MCF 10A (cell line): Measurements from ENCODE around the gene SLC16A2. TPM values are rescaled to one million over a fixed set of nuclear protein-coding genes. Genes with fewer than 3 reads are reported as not detected.
A peak's percentile ranks its signal among the peaks of the same experiment; 100 is the strongest.
"Not testable (repeated sequence)": the region's sequence is repeated elsewhere in the genome, so short reads cannot be mapped to it uniquely, and the experiment has no call there.

ENCODE experiments used
- BruUV-seq: library from RNA; stranded (reverse); fragments of 400-500 nt; replicated peaks from 2 replicates; lab custom pipeline; 2021; lab: Mats Ljungman, UMichigan
- CTCF ChIA-PET: fragments of 300-600 bp; sonication (Branson Sonifier 250); formaldehyde crosslinking; extraction: SDS; loops from one replicate; lab custom pipeline; 2021; ENCODE audit warnings: antibody characterized with exemption, inconsistent platforms; lab: Yijun Ruan, JAX
- POLR2A ChIA-PET: fragments of 300-600, 350-650 bp; sonication (Branson Sonifier 250); formaldehyde crosslinking; extraction: SDS; loops from one replicate; lab custom pipeline; 2020; ENCODE audit warnings: antibody characterized with exemption, inconsistent platforms; lab: Yijun Ruan, JAX
- DNase-seq: peaks from one replicate; pipeline ENCODE4 v3.0.0-alpha.2; 2018; ENCODE audit not compliant: unreplicated experiment
- H3K27ac Mint-ChIP-seq: one replicate; pipeline ENCODE4 v1.8.0; 2022; ENCODE audit warnings: mild to moderate bottlenecking, low read depth, mixed read lengths; ENCODE audit not compliant: unreplicated experiment
- H3K27me3 Mint-ChIP-seq: one replicate; pipeline ENCODE4 v1.8.0; 2022; ENCODE audit warnings: mixed read lengths; ENCODE audit not compliant: insufficient read depth, unreplicated experiment
- H3K36me3 Mint-ChIP-seq: one replicate; pipeline ENCODE4 v1.8.0; 2022; ENCODE audit warnings: mild to moderate bottlenecking, moderate library complexity, mixed read lengths; ENCODE audit not compliant: insufficient read depth, unreplicated experiment
- H3K4me1 Mint-ChIP-seq: one replicate; pipeline ENCODE4 v1.8.0; 2022; ENCODE audit warnings: mixed read lengths; ENCODE audit not compliant: insufficient read depth, unreplicated experiment
- H3K4me3 Mint-ChIP-seq: one replicate; pipeline ENCODE4 v1.8.0; 2022; ENCODE audit warnings: mild to moderate bottlenecking, moderate library complexity, mixed read lengths; ENCODE audit not compliant: unreplicated experiment
- H3K9me3 Mint-ChIP-seq: one replicate; pipeline ENCODE4 v1.8.0; 2022; ENCODE audit warnings: mixed read lengths; ENCODE audit not compliant: unreplicated experiment
- intact Hi-C: fragments of 100-400 bp; cut with micrococcal nuclease; formaldehyde crosslinking; loops from 2 replicates; pipeline ENCODE4 v1.14.1; 2022
- total RNA-seq: library from RNA; stranded (reverse); gene quantifications from 2 replicates; pipeline ENCODE4 v1.2.3, GENCODE V29; 2022
- TF ChIP-seq, protein P1 (sequence below): fragments of 200-600 bp; IDR thresholded peaks from one replicate; pipeline ENCODE4 v1.8.0; 2022; ENCODE audit warnings: antibody characterized with exemption, mild to moderate bottlenecking; ENCODE audit not compliant: unreplicated experiment

SLC16A2 gene
- total RNA-seq, 1 experiment from 2014 or later = 11.9 TPM

DNA sequence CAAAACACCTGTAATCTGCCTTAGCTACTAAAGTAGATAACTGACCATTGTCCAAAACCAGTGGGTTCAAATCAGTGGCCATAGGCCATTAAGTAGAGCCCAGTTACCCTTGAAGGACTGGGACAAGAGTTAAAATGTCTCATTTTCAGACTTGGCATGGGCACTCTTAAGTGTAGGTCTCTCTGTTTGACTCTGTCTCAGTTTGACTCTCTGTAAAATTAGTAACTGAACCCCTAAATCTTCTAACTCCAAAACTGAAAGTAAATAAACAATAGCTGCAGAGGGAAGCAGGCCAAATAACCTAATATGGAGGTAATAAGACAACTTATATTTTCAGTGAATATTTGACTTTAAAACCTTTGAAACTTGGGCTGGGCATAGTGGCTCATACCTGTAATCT is 89.1 kb downstream of the SLC16A2 start:
- Mint-ChIP-seq H3K27ac (no peak overlapping the region), H3K4me1 (no peaks in the 10 kb centered on the region), H3K4me3 (no peak overlapping the region), H3K9me3 (no peaks in the 10 kb centered on the region), H3K36me3 (peaks cover 6% of the 10 kb centered on the region), H3K27me3 (peaks cover 20% of the 10 kb centered on the region)
- no TSS peak for BruUV-seq
- TF ChIP-seq, protein P1, sequence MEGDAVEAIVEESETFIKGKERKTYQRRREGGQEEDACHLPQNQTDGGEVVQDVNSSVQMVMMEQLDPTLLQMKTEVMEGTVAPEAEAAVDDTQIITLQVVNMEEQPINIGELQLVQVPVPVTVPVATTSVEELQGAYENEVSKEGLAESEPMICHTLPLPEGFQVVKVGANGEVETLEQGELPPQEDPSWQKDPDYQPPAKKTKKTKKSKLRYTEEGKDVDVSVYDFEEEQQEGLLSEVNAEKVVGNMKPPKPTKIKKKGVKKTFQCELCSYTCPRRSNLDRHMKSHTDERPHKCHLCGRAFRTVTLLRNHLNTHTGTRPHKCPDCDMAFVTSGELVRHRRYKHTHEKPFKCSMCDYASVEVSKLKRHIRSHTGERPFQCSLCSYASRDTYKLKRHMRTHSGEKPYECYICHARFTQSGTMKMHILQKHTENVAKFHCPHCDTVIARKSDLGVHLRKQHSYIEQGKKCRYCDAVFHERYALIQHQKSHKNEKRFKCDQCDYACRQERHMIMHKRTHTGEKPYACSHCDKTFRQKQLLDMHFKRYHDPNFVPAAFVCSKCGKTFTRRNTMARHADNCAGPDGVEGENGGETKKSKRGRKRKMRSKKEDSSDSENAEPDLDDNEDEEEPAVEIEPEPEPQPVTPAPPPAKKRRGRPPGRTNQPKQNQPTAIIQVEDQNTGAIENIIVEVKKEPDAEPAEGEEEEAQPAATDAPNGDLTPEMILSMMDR = no peak
- intact Hi-C loops = no loop called here
- POLR2A ChIA-PET = no interaction called here
- DNase-seq = no peak
- CTCF ChIA-PET = no interaction called here

DNA sequence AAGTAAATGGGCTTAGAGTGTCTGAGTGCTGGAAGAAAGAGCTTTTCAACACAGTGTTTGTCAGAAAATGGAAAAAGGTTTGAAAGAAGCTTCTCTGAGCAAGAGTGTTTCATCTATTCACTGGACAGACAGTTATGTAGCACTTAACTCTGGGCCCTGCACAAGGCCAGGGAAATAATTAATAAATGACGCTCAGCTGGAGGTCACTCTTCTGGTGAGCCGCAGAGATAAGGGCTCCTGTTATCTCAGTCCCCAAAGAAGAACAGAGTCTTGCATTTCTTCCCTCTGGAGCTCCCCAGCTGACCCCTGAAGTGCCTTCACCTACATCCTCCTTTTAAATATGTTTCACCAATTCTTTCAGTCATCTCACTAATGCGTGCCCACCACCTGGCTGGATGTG is 90.4 kb downstream of the SLC16A2 start:
- POLR2A ChIA-PET = interaction anchor here (0.7 to 0.8 kb wide), 2 partner anchors 16 to 19 kb away, joined by 3 to 4 read pairs; no protein-coding TSS in a partner anchor
- intact Hi-C loops = no loop called here
- H3K36me3 Mint-ChIP-seq = peaks cover 6% of the 10 kb centered on the region
- no peaks in the 10 kb centered on the region for H3K4me1 Mint-ChIP-seq
- no peak overlapping the region for H3K4me3 Mint-ChIP-seq
- BruUV-seq = no TSS peak
- no peaks in the 10 kb centered on the region for H3K9me3 Mint-ChIP-seq
- H3K27me3 Mint-ChIP-seq = peaks cover 20% of the 10 kb centered on the region
- TF ChIP-seq, protein P1 = no peak
- CTCF ChIA-PET = interaction anchor here (1.3 kb wide), 1 partner anchor 131 kb away, joined by 3 read pairs; no protein-coding TSS in a partner anchor
- no peak overlapping the region for H3K27ac Mint-ChIP-seq
- no peak for DNase-seq

DNA sequence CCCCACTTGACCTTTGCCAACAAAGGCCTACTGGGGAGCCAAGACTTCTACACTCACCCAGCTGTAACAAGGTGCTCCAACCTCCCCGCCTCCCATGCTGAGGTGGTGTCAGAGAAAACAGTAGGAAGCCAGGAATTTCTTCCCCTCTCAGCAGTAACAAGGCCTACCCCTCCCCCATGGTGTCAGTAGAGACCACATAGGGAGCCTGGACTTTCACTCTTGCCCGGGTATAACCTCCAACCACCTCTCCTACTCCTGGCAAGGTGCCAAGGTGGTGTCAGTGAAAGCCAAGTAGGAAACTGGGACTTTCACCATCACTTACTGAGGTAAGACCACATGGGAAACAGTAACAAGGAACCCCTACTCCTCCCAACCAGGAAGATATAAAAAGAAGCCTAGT is 93.1 kb downstream of the SLC16A2 start:
- peak; percentile 13 for DNase-seq
- Mint-ChIP-seq H3K4me3 (no peak overlapping the region), H3K9me3 (peaks cover 7% of the 10 kb centered on the region), H3K27me3 (peaks cover 30% of the 10 kb centered on the region), H3K36me3 (peaks cover 6% of the 10 kb centered on the region), H3K4me1 (no peaks in the 10 kb centered on the region), H3K27ac (no peak overlapping the region)
- TF ChIP-seq, protein P1 = no peak
- no TSS peak for BruUV-seq
- POLR2A ChIA-PET = no interaction called here
- CTCF ChIA-PET = no interaction called here
- intact Hi-C loops = no loop called here

DNA sequence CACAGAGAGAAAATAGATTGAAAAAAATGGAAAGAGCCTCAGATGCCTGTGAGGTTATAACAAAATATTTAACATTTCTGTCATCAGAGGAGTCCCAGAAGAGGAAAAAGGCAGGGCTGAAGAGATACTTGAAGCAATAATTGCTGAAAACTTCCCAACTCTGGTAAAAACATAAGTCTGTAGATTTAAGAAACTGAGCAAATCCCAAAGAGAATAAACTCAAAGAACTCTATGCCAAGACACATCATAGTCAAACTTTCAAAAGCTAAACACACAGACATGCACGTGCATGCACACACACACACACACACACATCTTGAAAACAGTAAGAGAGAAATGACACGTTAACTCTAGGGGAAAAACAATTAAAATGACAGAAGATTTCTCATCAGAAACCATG is 94.1 kb downstream of the SLC16A2 start:
- CTCF ChIA-PET = interaction anchor here (1.5 kb wide), 1 partner anchor 20 kb away, joined by 3 read pairs; no protein-coding TSS in a partner anchor
- Mint-ChIP-seq H3K36me3 (peaks cover 12% of the 10 kb centered on the region), H3K27me3 (peaks cover 39% of the 10 kb centered on the region), H3K4me1 (no peaks in the 10 kb centered on the region), H3K27ac (no peak overlapping the region), H3K4me3 (no peak overlapping the region), H3K9me3 (peaks cover 7% of the 10 kb centered on the region)
- POLR2A ChIA-PET = interaction anchor here (0.7 kb wide), 1 partner anchor 561 kb away, joined by 3 read pairs; no protein-coding TSS in a partner anchor
- no peak for DNase-seq
- TF ChIP-seq, protein P1 = no peak
- intact Hi-C loops = no loop called here
- BruUV-seq = no TSS peak

DNA sequence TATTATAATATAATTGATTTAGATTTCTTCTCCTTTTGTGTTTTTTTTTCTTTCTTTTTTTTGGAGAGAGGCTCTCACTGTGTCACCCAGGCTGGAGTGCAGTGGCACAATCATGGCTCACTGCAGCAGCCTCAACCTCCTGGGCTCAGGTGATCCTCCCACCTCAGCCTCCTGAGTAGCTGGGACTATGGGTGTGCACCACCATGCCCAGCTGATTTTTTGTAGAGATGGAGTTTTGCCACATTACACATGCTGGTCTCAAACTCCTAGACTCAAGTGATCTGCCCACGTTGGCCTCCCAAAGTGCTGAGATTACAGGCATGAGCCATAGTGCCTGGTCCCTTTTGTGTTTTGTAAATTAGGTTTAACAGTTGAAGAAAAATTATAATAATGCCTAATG is 94.7 kb downstream of the SLC16A2 start:
- H3K9me3 Mint-ChIP-seq, BruUV-seq, H3K4me3 Mint-ChIP-seq, H3K27ac Mint-ChIP-seq, DNase-seq, intact Hi-C loops, H3K4me1 Mint-ChIP-seq: not testable (repeated sequence)
- CTCF ChIA-PET = interaction anchor here (1.5 kb wide), 1 partner anchor 19 kb away, joined by 3 read pairs; no protein-coding TSS in a partner anchor
- H3K36me3 Mint-ChIP-seq = peaks cover 12% of the 10 kb centered on the region
- POLR2A ChIA-PET = interaction anchor here (0.7 kb wide), 1 partner anchor 561 kb away, joined by 3 read pairs; no protein-coding TSS in a partner anchor
- H3K27me3 Mint-ChIP-seq = peaks cover 41% of the 10 kb centered on the region
